LNCaP clone FGC (cell line): ENCODE data around the gene TOPAZ1.

Experiments used
- DNase-seq: peaks from one replicate; pipeline ENCODE4 v3.0.0-alpha.2; 2011; ENCODE audit warnings: low read depth
- H3K4me3 ChIP-seq: 2 replicates; pipeline ENCODE4 v1.5.1; 2011; ENCODE audit warnings: mild to moderate bottlenecking, low read depth, low read length, control low read depth
- CTCF ChIP-seq: IDR thresholded peaks from 2 replicates; pipeline ENCODE4 v1.5.1; 2012; ENCODE audit warnings: mild to moderate bottlenecking; ENCODE audit not compliant: control insufficient read depth, insufficient read depth; ENCODE audit errors: extremely low read depth

TOPAZ1 gene

GRCh38 chr3:44240061-44240460 is 1.6 kb upstream of the TOPAZ1 start:
- no peak for DNase-seq
- H3K4me3 ChIP-seq, result no peak overlapping the region
- TF ChIP-seq CTCF, result no peak

- no peak overlapping the region for H3K4me3 ChIP-seq
- no peak for TF ChIP-seq CTCF
- no peak for DNase-seq
Measured at GRCh38 chr3:44242721-44243120, 1.0 kb downstream of the TOPAZ1 start.

GRCh38 chr3:44248152-44248551 is 6.5 kb downstream of the TOPAZ1 start:
- no peak overlapping the region for H3K4me3 ChIP-seq
- no peak for TF ChIP-seq CTCF
- DNase-seq, result no peak

GRCh38 chr3:44252332-44252959 is 10.8 kb downstream of the TOPAZ1 start:
- no peak overlapping the region for H3K4me3 ChIP-seq
- DNase-seq, result no peak
- no peak for TF ChIP-seq CTCF

- TF ChIP-seq CTCF, result no peak
- H3K4me3 ChIP-seq, result no peak overlapping the region
- DNase-seq, result no peak
Measured at GRCh38 chr3:44259404-44259803, 17.7 kb downstream of the TOPAZ1 start.

- no peak for TF ChIP-seq CTCF
- DNase-seq, result no peak
- no peak overlapping the region for H3K4me3 ChIP-seq
Measured at GRCh38 chr3:44264146-44264545, 22.5 kb downstream of the TOPAZ1 start.

- TF ChIP-seq CTCF, result no peak
- no peak overlapping the region for H3K4me3 ChIP-seq
- no peak for DNase-seq
Measured at GRCh38 chr3:44265815-44266214, 24.1 kb downstream of the TOPAZ1 start.
